Measurements from ENCODE around the gene CPE. TPM values are rescaled to one million over a fixed set of nuclear protein-coding genes. Genes with fewer than 3 reads are reported as not detected.

CPE gene
- polyA plus RNA-seq, 12 donors, result 53.7 to 131 (median 67.8) TPM; not detected in 1

Other genes with a start within 250 kb of the CPE start
- gene KLHL2, start 171.4 kb upstream of the CPE start, polyA plus RNA-seq (ENCODE audit: insufficient read length in 12 of 12), result 10 to 100 TPM in 2 of 12 donors, 1 to 10 TPM in 9, not detected in 1; 7.0 to 12.4 (median 8.5) TPM
- gene MSMO1, start 51.3 kb upstream of the CPE start, polyA plus RNA-seq (ENCODE audit: insufficient read length in 12 of 12), result 10 to 100 TPM in 11 of 12 donors, not detected in 1; 19.9 to 41.4 (median 29.3) TPM